GM19438 (cell line): Measurements from ENCODE around the gene FGFR4.

ENCODE experiments used
- ATAC-seq: cut with Tn5 transposase; IDR thresholded peaks from one replicate; pipeline ENCODE4 v1.9.1; 2021; ENCODE audit warnings: low read depth; ENCODE audit not compliant: unreplicated experiment

FGFR4 gene

GRCh38 chr5:177099422-177100093 is 12.8 kb downstream of the FGFR4 start:
- no peak for ATAC-seq

DNA sequence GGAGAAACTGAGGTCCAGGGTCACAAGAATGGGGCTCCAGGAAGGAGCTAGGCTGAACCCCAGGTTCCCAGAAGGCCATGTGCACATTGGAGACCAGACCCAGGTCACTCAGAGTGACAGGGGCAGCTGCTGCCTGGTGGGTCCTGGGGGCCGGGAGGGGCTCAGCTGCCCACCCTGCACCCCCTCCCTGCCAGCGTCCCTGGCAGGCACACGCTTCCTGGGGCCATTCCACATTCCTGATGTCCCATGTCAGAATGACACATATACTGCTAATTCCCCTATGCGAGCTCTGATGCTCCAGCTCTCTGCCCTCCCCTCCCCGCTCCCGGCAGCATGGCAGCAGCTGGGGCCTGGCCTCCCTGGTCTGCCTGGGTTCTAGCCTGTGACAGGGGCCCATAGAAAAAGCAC is 14.0 kb downstream of the FGFR4 start:
- no peak for ATAC-seq

DNA sequence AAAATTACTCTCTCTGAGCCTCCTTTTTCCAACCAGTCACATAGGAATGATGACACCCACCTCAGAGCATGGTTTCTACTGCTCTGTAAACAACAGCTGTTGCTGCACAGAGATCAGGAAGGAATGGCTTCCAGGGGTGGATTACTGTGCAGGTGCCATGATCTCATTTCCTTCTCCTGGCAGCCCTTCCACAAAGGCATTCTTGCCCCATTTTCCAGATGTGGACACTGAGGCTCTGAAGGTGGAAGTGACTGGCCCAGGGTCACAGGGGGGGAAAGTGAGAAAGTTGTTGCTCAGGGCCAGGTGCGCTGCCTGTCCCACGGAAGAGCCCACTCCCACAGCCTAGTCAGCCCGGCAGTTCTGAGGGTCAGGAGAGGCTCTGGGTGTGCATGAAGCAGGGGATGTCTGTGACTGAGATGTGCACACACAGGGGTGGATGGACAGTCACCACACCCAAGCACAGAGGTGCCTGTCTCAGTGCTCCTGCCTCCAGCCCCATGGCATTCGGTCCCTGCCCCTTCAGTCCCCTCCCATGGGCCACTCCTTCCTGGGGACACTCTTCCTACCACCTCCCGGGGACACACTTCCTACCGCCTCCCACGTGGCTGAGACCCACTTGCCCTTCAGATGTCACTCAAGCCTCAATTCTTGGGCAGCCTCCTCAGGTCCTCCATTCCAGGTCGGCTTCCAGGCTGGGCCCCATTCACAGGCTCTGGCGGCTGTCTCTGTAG is 17.0 kb downstream of the FGFR4 start:
- ATAC-seq, result no peak

DNA sequence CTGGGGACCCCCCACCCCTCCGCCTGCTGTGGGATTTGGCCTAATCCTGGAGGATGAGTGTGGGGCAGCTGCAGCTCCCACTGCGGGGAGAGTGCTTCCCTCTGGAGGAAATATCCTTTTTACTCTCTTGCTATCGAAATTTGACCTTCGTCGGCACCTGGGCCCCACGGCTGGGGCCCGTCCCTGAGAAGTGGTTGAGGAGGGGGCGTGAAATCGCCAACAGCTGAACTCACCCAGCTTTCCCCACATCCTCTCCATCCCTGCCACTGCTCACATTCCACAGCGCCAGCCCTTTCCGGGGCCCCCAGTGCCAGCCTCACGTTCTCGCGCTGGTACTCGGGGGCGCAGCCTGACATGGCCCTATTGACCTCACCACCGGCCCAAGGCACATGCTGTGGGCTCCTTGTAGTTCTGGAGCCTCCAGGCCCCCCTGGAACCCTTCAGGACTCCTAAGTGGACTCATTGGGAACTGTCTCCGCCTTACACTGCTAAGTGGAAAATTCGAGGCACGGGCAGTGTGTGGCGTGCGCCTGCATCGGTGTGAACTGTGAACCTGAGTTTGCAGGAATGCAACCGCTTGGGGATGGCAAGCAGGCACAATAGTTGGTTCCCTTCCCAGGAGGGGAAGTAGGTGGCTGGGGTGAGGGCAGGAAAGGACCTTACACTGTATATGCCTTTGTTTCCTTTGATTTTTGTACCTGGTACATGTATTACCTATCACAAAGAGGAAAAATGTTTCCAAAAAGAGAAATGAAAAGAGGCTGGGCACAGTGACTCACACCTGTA is 19.2 kb downstream of the FGFR4 start:
- ATAC-seq, result no peak

DNA sequence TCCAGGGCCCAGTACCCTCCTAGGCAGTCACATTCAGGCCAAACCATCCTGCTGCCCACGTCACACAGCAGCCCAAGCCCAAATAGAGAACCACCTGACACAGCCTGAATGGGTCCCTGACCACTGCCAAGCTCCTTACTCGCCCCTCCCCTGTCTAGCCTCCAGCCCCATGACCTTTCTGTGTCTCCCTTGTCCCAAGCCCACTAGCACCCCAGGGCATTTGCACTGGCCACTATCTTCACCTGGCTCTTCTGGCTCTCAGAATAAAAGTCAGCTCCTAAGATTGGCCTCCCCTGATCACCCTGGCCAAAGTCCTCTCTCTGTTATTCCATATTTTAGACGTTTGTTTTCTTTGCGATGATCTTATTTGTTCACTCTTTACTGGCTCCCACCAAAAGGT is 20.4 kb downstream of the FGFR4 start:
- ATAC-seq, result no peak

GRCh38 chr5:177109810-177110209 is 23.1 kb downstream of the FGFR4 start:
- ATAC-seq, result no peak

DNA sequence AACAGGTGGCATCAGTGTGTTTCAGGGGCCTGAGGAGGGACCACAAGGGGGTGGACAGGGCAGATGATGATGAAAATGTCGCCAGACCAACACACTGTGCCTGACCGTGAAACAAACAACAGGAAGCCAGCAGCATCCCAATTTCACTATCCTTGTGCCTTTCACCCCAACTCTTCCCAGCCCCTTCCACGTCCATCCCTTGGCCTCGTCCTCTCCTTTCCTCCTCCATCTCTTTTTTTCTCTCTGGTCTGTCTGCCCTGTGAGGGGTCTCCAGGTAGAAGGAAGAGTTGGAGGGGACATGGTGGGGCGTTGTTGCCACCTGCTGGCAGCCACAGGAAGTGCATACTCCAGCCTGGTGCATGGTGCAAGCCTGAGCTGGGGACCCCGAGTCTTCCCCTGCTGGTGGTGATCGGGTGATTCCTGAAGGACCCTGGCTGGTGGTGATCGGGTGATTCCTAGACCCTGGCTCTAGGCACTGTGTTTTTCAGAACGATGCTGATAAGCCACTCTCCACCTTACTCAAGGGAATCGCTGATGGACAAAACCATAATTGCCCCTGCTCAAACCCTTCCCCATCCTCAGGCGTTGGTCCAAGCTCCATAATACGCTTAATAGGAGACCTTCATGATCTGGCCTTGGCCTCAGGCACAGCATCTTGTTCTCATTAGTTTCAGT is 25.1 kb downstream of the FGFR4 start:
- ATAC-seq, result no peak

DNA sequence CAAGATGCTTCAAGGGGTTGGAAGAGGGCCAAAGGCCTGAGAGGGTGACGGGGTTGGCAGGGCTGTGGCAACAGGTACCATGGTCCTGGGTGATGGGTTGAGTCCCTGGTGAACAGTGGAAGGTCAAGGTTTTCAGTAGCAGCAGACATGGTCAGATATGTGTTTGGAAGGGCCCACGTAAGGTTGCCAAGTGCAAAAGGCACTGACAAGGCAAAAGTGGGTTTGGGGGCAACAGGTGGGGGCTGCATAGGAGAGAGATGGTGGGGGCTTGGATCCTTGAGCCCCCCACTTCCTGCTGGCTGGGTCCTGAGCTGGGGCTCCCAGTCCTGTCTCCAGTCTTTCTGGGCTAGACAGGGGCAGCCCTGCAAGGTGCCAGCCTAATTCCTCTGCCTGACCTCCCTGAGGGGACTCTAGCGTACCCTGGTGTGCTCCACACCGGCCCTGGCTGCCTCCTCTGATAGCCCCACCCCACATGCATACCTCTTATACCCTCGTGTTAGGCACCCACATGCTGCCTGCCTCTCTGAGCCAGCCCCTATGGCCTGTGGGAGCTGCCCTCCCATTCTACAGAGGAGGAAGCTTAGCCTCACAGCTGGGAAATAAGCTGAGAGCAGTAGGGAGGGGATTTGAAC is 26.0 kb downstream of the FGFR4 start:
- no peak for ATAC-seq

DNA sequence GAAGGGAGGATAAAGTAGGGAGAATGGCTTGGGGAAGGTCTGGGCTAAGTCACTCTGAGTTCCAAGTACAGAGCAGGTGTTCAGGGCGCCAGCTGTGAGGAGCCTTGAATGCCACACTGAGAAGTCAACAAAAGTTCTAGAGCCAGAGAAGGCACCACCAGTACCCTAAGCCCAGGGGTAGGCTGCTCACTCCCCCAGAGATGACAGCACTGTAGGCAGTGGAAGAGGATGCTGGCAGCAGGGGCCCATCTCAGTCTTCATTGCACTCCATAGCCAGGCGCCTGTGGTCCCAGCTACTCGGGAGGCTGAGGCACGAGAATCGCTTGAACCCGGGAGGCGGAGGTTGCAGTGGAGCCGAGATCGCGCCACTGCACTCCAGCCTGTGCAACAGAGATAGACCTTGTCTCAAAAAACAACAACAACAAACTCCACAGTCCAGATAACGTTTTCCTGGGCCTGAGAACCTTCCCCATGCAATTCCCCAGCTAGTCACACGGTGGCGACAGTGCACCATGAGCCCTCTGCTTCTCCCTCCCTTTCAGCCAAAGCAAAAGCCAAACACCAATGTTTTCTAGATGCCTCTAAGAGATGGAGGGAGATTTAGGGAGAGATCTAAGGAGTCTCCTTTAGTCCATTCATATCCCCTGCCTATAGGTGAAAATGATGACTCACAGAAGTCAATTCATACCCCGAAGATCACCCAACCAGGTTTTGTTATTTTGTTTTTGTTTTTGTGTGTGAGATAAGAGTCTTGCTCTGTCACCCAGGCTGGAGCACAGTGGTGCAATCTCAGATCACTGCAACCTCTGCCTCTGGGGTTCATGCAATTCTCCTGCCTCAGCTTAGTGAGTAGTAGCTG is 27.1 kb downstream of the FGFR4 start:
- no peak for ATAC-seq

- ATAC-seq, result no peak
Observed at GRCh38 chr5:177116631-177117373, 30.1 kb downstream of the FGFR4 start.

DNA sequence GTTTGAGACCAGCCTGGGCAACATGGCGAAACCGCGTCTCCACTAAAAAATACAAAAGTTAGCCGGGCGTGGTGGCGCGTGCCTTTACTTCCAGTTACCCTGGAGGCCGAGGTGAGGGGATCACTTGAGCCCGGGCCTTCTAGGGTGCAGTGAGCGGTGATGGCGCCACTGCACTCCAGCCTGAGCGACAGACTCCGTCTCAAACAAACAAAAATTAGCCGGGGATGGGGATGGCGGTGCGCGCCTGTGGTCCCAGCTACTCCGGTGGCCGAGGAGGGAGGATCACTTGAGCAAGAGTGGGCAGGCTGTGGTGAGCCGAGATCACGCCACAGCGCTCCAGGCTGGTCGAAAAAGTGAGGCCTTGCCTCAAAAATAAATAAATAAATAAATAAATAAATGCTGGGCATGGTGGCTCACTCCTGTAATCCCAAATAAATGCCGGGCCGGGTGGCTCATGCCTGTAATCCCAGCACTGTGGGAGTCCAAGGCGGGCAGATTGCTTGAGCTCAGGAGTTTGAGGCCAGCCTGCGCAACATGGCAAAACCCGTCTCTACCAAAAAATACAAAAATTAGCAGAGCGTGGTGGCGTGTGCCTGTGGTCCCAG is 30.8 kb downstream of the FGFR4 start:
- no peak for ATAC-seq

DNA sequence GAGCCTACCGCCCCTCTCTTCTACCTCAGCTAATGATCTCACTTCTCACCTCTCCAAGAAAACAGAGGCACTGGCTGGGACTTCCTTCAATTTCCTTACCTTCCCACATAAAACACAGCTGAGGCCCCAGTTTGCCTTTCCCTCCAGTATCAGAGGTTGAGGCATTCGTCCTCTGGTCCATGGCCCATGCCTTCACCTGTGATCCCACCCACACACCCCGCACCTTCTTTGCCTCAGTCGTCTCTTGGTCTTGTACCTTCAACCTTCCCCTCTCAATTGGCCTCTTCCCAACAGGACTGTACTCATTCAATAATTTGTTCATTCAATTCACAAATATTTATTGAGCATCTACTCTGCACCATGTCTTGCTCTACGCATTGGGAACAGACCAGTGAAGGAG is 35.9 kb downstream of the FGFR4 start:
- ATAC-seq, result no peak

DNA sequence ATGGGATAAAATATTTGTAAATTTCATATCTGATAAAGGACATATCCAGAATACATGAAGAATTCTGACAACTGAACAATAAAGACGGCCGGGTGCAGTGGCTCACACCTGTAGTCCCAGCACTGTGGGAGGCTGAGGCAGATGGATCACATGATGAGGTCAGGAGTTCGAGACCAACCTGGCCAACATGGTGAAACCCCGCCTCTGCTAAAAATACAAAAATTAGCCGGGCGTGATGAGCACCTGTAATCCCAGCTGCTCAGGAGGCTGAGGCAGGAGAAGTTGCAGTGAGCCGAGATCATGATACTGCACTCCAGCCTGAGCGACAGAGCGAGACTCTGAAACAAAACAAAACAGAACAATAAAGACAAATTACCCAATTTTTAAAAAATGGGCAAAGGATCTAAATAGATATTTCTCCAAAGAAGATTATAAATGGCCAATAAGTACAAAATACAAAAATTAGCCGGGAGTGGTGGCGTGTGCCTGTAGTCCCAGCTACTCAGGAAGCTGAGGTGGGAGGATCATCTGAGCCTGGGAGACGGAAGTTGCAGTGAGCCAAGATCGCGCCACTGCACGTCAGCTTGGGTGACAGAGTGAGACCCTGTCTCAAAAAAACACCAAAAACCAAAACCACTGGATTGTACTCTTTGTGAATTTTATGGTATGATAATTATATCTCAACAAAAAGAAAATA is 37.2 kb downstream of the FGFR4 start:
- peak; percentile 64 for ATAC-seq

GRCh38 chr5:177124486-177124991 is 37.8 kb downstream of the FGFR4 start:
- peak; percentile 77 for ATAC-seq

- ATAC-seq, result no peak
Observed at GRCh38 chr5:177126771-177127170, 40.1 kb downstream of the FGFR4 start.

DNA sequence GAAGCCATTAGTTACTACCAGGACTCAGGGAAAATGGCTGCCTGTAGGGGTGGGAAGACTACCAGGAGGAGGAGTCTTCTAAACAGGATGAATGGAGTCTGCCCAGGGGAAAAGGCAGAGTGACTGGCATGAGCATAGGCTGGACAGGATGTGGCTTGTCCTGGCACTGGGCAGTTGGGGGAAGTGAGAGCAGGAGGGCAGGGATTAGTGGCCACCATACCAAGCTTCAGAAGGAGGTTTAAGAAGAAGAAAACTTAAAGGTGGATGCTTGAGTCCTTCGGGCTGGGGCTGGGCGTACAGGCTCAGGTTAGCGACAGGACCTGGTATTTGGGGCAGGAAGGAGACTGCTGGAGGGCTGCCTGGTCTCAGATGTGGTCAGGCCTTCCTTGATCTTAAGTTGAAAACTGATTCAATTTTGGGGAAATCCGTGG is 41.9 kb downstream of the FGFR4 start:
- ATAC-seq, result no peak

- ATAC-seq, result no peak
Observed at GRCh38 chr5:177130211-177131018, 43.7 kb downstream of the FGFR4 start.
